Natural killer cell (primary cell): Measurements from ENCODE around the gene SLC35C1. TPM values are rescaled to one million over a fixed set of nuclear protein-coding genes. Genes with fewer than 3 reads are reported as not detected.
A peak's percentile ranks its signal among the peaks of the same experiment; 100 is the strongest.

ENCODE experiments used
- ATAC-seq, 3 donors: fragments of 150-1000 bp in 2 of 3; fragments of 200-7000 bp in 1 of 3; cut with Tn5 transposase; 1 replicate in 1 of 3; 2 replicates in 2 of 3; pipeline ENCODE4 v1.10.0; 2021; ENCODE audit warnings: mild to moderate bottlenecking in 2 of 3, moderate library complexity in 2 of 3
- DNase-seq, 2 donors: peaks; one replicate each; pipeline versions ENCODE4 v3.0.0 to v3.0.0-alpha.2; 2013 to 2021; ENCODE audit warnings: mixed read lengths in 1 of 2
- H3K27ac ChIP-seq: one replicate; pipeline ENCODE4 v1.5.1; 2013; ENCODE audit warnings: mild to moderate bottlenecking, low read length
- H3K27me3 ChIP-seq: one replicate; pipeline ENCODE4 v1.6.1; 2013; ENCODE audit warnings: low read length; ENCODE audit not compliant: control insufficient read depth, insufficient read depth
- H3K36me3 ChIP-seq: one replicate; pipeline ENCODE4 v1.6.1; 2013; ENCODE audit warnings: low read length; ENCODE audit not compliant: control insufficient read depth, insufficient read depth
- H3K4me1 ChIP-seq: one replicate; pipeline ENCODE4 v1.6.1; 2013; ENCODE audit warnings: low read length; ENCODE audit not compliant: control insufficient read depth, insufficient read depth
- H3K4me3 ChIP-seq: one replicate; pipeline ENCODE4 v1.5.1; 2013; ENCODE audit warnings: low read length
- H3K9me3 ChIP-seq: one replicate; pipeline ENCODE4 v1.6.1; 2013; ENCODE audit warnings: low read length; ENCODE audit not compliant: control insufficient read depth, insufficient read depth
- H3K27ac Mint-ChIP-seq, 2 donors: one replicate each; pipeline ENCODE4 v1.8.0; 2022; ENCODE audit warnings: mild to moderate bottlenecking in 2 of 2, mixed read lengths in 2 of 2, moderate library complexity in 1 of 2
- H3K27me3 Mint-ChIP-seq, 2 donors: one replicate each; pipeline ENCODE4 v1.8.0; 2022; ENCODE audit warnings: low read depth in 2 of 2, mixed read lengths in 2 of 2
- H3K36me3 Mint-ChIP-seq: one replicate; pipeline ENCODE4 v1.8.0; 2022; ENCODE audit warnings: mixed read lengths
- H3K4me1 Mint-ChIP-seq, 2 donors: one replicate each; pipeline ENCODE4 v1.8.0; 2022; ENCODE audit warnings: mixed read lengths in 2 of 2
- H3K4me3 Mint-ChIP-seq: one replicate; pipeline ENCODE4 v1.8.0; 2022; ENCODE audit warnings: mild to moderate bottlenecking, moderate library complexity, mixed read lengths
- H3K9me3 Mint-ChIP-seq, 2 donors: one replicate each; pipeline ENCODE4 v1.8.0; 2022; ENCODE audit warnings: mixed read lengths in 2 of 2
- CTCF ChIP-seq: fragments of 200-600 bp; IDR thresholded peaks from one replicate; pipeline ENCODE4 v1.8.0; 2022; ENCODE audit warnings: antibody characterized with exemption
- WGBS: methylation state at CpG from one replicate; pipeline ENCODE4 v1.1.7; 2013; ENCODE audit warnings: missing lambda C conversion rate; ENCODE audit not compliant: insufficient coverage; 5-methylcytosine and 5-hydroxymethylcytosine counted together
- intact Hi-C: fragments of 100-400 bp; cut with micrococcal nuclease; formaldehyde crosslinking; loops from one replicate; pipeline ENCODE4 v1.14.2; 2022
- total RNA-seq, 4 donors: library from RNA; stranded (reverse); fragments of 120-200 nt in 1 of 4; gene quantifications; one replicate each; pipeline versions ENCODE4 v1.2.3 to v1.2.4, GENCODE V29; 2013 to 2022

Gene SLC35C1
- total RNA-seq, 3 donors from 2014 or later (not counting 1 experiment from before 2014, with no cell fraction given): 7.1 to 11.9 (median 9.5) TPM

- H3K27ac ChIP-seq: no peak overlapping the region
- no peaks in the 10 kb centered on the region for H3K9me3 ChIP-seq
- 93% methylated on average over 8 of the region's 8 CpGs for WGBS
- peaks cover 27% of the 10 kb centered on the region for H3K4me1 ChIP-seq
- H3K27me3 ChIP-seq: no peaks in the 10 kb centered on the region
- H3K27me3 Mint-ChIP-seq: no peaks in the 10 kb centered on the region
- no peak for ATAC-seq
- peaks cover 33 to 43% of the 10 kb centered on the region in 2 donors for H3K4me1 Mint-ChIP-seq
- H3K4me3 ChIP-seq: no peak overlapping the region
- H3K27ac Mint-ChIP-seq: peak overlapping the region; percentile 96 to 98
- H3K4me3 Mint-ChIP-seq: peak overlapping the region; percentile 90
- no peak for TF ChIP-seq CTCF
- intact Hi-C loops: loop anchor here (5.0 kb wide), 2 partner anchors 159 to 274 kb away; partner anchors contain the start of gene PHF21A
- peaks cover 1% of the 10 kb centered on the region for H3K36me3 ChIP-seq
- no peak for DNase-seq
- H3K36me3 Mint-ChIP-seq: no peaks in the 10 kb centered on the region
- H3K9me3 Mint-ChIP-seq: no peaks in the 10 kb centered on the region
Observed at GRCh38 chr11:45848654-45849081, 43.7 kb downstream of the SLC35C1 start.

GRCh38 chr11:45850446-45850845, 45.5 kb downstream of the SLC35C1 start:
- Mint-ChIP-seq H3K4me3 (peak overlapping the region; percentile 63), H3K27ac (no peak overlapping the region), H3K36me3 (no peaks in the 10 kb centered on the region), H3K27me3 (no peaks in the 10 kb centered on the region), H3K4me1 (peaks cover 32 to 40% of the 10 kb centered on the region in 2 donors), H3K9me3 (no peaks in the 10 kb centered on the region)
- Histone ChIP-seq H3K27ac (no peak overlapping the region), H3K4me1 (peaks cover 27% of the 10 kb centered on the region), H3K4me3 (no peak overlapping the region), H3K27me3 (no peaks in the 10 kb centered on the region), H3K36me3 (peaks cover 1% of the 10 kb centered on the region), H3K9me3 (no peaks in the 10 kb centered on the region)
- DNase-seq (no peak), ATAC-seq (no peak)
- 98% methylated on average over 2 of the region's 2 CpGs for WGBS
- TF ChIP-seq CTCF: no peak
- intact Hi-C loops: no loop called here

- H3K9me3 ChIP-seq: no peaks in the 10 kb centered on the region
- no peak overlapping the region for H3K4me3 ChIP-seq
- no peak for ATAC-seq
- H3K27ac ChIP-seq: no peak overlapping the region
- Mint-ChIP-seq H3K4me3 (no peak overlapping the region), H3K9me3 (no peaks in the 10 kb centered on the region), H3K27me3 (no peaks in the 10 kb centered on the region), H3K36me3 (no peaks in the 10 kb centered on the region), H3K27ac (no peak overlapping the region), H3K4me1 (peaks cover 32 to 40% of the 10 kb centered on the region in 2 donors)
- H3K4me1 ChIP-seq: peaks cover 25% of the 10 kb centered on the region
- peaks cover 8% of the 10 kb centered on the region for H3K36me3 ChIP-seq
- intact Hi-C loops: no loop called here
- no peak for TF ChIP-seq CTCF
- 90% methylated on average over 1 of the region's 2 CpGs for WGBS
- DNase-seq: no peak
- H3K27me3 ChIP-seq: no peaks in the 10 kb centered on the region
Observed at GRCh38 chr11:45851228-45851627, 46.3 kb downstream of the SLC35C1 start.
